HCT116 (cell line): Measurements from ENCODE around the gene TEX2. TPM values are rescaled to one million over a fixed set of nuclear protein-coding genes. Genes with fewer than 3 reads are reported as not detected.

Source experiments
- ATAC-seq: fragments of 200-7000 bp; cut with Tn5 transposase; 2 replicates; pipeline ENCODE4 v1.9.1; 2020; ENCODE audit warnings: mild to moderate bottlenecking, moderate library complexity
- BruUV-seq: library from RNA; stranded (reverse); fragments of 400-500 nt; replicated peaks from 2 replicates; lab custom pipeline; 2021; lab: Mats Ljungman, UMichigan
- CTCF ChIA-PET: fragments of 300-600 bp; sonication (Branson Sonifier 250); formaldehyde crosslinking; loops from one replicate; lab custom pipeline; 2021; ENCODE audit warnings: antibody characterized with exemption; lab: Charles Lee
- POLR2A ChIA-PET: fragments of 300-600, 350-600 bp; sonication (Branson Sonifier 250); formaldehyde crosslinking; loops from one replicate; lab custom pipeline; 2021; ENCODE audit warnings: antibody characterized with exemption; lab: Charles Lee
- RAD21 ChIA-PET, 2 experiments: fragments of 300-600 bp; sonication (Branson Sonifier 250); formaldehyde crosslinking; loops; one replicate each; lab custom pipeline; 2023; ENCODE audit warnings: low total read pairs in 2 of 2; ENCODE audit not compliant: uncharacterized antibody in 2 of 2, unreplicated experiment in 2 of 2, low non-redundant PET in 1 of 2; lab: Charles Lee
- DNase-seq: peaks from one replicate; pipeline ENCODE4 v3.0.0-alpha.2; 2010; ENCODE audit warnings: low read depth, low spot score
- H2AFZ ChIP-seq: fragments of 200-600 bp; shearing (Covaris generic), sonication (generic); 2 replicates; pipeline ENCODE4 v1.6.1; 2017; ENCODE audit warnings: low read depth, mixed run types, mixed read lengths, antibody characterized with exemption, low read length; ENCODE audit not compliant: poor library complexity, severe bottlenecking
- H3K27ac ChIP-seq: 2 replicates; pipeline ENCODE4 v1.5.1; 2012; ENCODE audit warnings: low read depth, low read length
- H3K27me3 ChIP-seq: fragments of 200-600 bp; sonication (generic); 2 replicates; pipeline ENCODE4 v1.6.1; 2016; ENCODE audit warnings: mixed run types, low read length, mixed read lengths; ENCODE audit not compliant: insufficient read depth
- H3K36me3 ChIP-seq, 2 experiments: fragments of 200-500 bp in 1 of 2; fragments of 200-600 bp in 1 of 2; sonication (Bioruptor generic) in 1 of 2; sonication (generic) in 1 of 2; 2 replicates each; pipeline versions ENCODE4 v1.5.1 to v1.6.1; 2014 to 2016; ENCODE audit warnings: low read length in 2 of 2, inconsistent platforms in 1 of 2, mixed read lengths in 1 of 2, mixed run types in 1 of 2; ENCODE audit not compliant: insufficient read depth in 2 of 2, control insufficient read depth in 1 of 2
- H3K4me1 ChIP-seq, 2 experiments: fragments of 200-600 bp in 1 of 2; sonication (generic) in 1 of 2; 2 replicates each; pipeline versions ENCODE4 v1.5.1 to v1.6.1; 2012 to 2017; ENCODE audit warnings: low read length in 2 of 2, inconsistent platforms in 1 of 2, mild to moderate bottlenecking in 1 of 2, mixed read lengths in 1 of 2, mixed run types in 1 of 2, moderate library complexity in 1 of 2; ENCODE audit not compliant: insufficient read depth in 2 of 2, control insufficient read depth in 1 of 2
- H3K4me2 ChIP-seq: fragments of 200-600 bp; sonication (generic); 2 replicates; pipeline ENCODE4 v1.6.1; 2017; ENCODE audit warnings: mixed run types, low read length, mixed read lengths
- H3K4me3 ChIP-seq, 2 experiments: fragments of 200-600 bp in 1 of 2; sonication (generic) in 1 of 2; replicated peaks in 1 of 2; 2 replicates each; pipeline ENCODE4 v1.5.1; 2011 to 2016; ENCODE audit warnings: low read length in 2 of 2, control low read depth in 1 of 2, low read depth in 1 of 2, mild to moderate bottlenecking in 1 of 2, mixed read lengths in 1 of 2, mixed run types in 1 of 2
- H3K79me2 ChIP-seq: fragments of 200-600 bp; sonication (generic); 2 replicates; pipeline ENCODE4 v1.6.1; 2017; ENCODE audit warnings: mild to moderate bottlenecking, mixed run types, low read length, moderate library complexity, mixed read lengths; ENCODE audit not compliant: insufficient read depth
- H3K9ac ChIP-seq: fragments of 200-600 bp; sonication (generic); 2 replicates; pipeline ENCODE4 v1.6.1; 2016; ENCODE audit warnings: low read length, mixed read lengths
- H3K9me2 ChIP-seq: fragments of 200-600 bp; sonication (generic), shearing (Covaris generic); 2 replicates; pipeline ENCODE4 v1.6.1; 2017; ENCODE audit warnings: mixed run types, mild to moderate bottlenecking, moderate library complexity; ENCODE audit not compliant: insufficient read depth
- H3K9me3 ChIP-seq, 2 experiments: fragments of 200-500 bp in 1 of 2; fragments of 200-600 bp in 1 of 2; sonication (Bioruptor generic) in 1 of 2; sonication (generic) in 1 of 2; 2 replicates each; pipeline ENCODE4 v1.6.1; 2014 to 2017; ENCODE audit warnings: low read length in 2 of 2, mixed read lengths in 2 of 2, inconsistent platforms in 1 of 2, low read depth in 1 of 2, mild to moderate bottlenecking in 1 of 2, mixed run types in 1 of 2, moderate library complexity in 1 of 2; ENCODE audit not compliant: control insufficient read depth in 1 of 2, insufficient read depth in 1 of 2
- H4K20me1 ChIP-seq: fragments of 200-600 bp; sonication (generic), shearing (Covaris generic); 2 replicates; pipeline ENCODE4 v1.6.1; 2017; ENCODE audit warnings: mixed run types, mild to moderate bottlenecking, moderate library complexity; ENCODE audit not compliant: insufficient read depth
- CBX3 ChIP-seq: IDR thresholded peaks from 2 replicates; pipeline ENCODE4 v1.6.1; 2012; ENCODE audit warnings: low read depth
- CEBPB ChIP-seq: IDR thresholded peaks from 2 replicates; pipeline ENCODE4 v1.6.1; 2012; ENCODE audit warnings: low read depth
- ELF1 ChIP-seq: IDR thresholded peaks from 2 replicates; pipeline ENCODE4 v1.6.1; 2012; ENCODE audit warnings: low read depth, borderline replicate concordance
- FOSL1 ChIP-seq: IDR thresholded peaks from 2 replicates; pipeline ENCODE4 v1.6.1; 2012; ENCODE audit warnings: low read depth
- MAX ChIP-seq: IDR thresholded peaks from 2 replicates; pipeline ENCODE4 v1.6.1; 2012
- POLR2A ChIP-seq: IDR thresholded peaks from 2 replicates; pipeline ENCODE4 v1.7.0; 2011; ENCODE audit warnings: borderline replicate concordance; ENCODE audit not compliant: insufficient read depth, insufficient read length; ENCODE audit errors: extremely low read depth
- RAD21 ChIP-seq: IDR thresholded peaks from 2 replicates; pipeline ENCODE4 v1.6.1; 2012; ENCODE audit warnings: low read depth, mild to moderate bottlenecking
- ZBTB33 ChIP-seq: IDR thresholded peaks from 2 replicates; pipeline ENCODE4 v1.6.1; 2011; ENCODE audit warnings: mild to moderate bottlenecking, low read length, moderate library complexity; ENCODE audit not compliant: insufficient replicate concordance; ENCODE audit errors: extremely low read depth
- ZNF274 ChIP-seq: fragments of 200-500 bp; sonication (Bioruptor generic); IDR thresholded peaks from 2 replicates; pipeline ENCODE4 v1.6.1; 2014; ENCODE audit warnings: mild to moderate bottlenecking, low read depth, low read length, inconsistent platforms
- intact Hi-C: fragments of 100-400 bp; cut with micrococcal nuclease; formaldehyde crosslinking; loops from 2 replicates; pipeline ENCODE4 v1.10.0; 2022
- total RNA-seq: library from RNA; stranded (reverse); gene quantifications from one replicate; pipeline ENCODE4 v1.2.1, GENCODE V29; 2021; ENCODE audit not compliant: unreplicated experiment
- TF ChIP-seq, protein P1 (sequence below): IDR thresholded peaks from 2 replicates; pipeline ENCODE4 v1.6.1; 2012; ENCODE audit warnings: low read depth

The TEX2 gene
- total RNA-seq, 1 experiment from 2014 or later = 24.6 TPM

- Histone ChIP-seq H3K4me2 (no peak overlapping the region), H3K27me3 (no peaks in the 10 kb centered on the region), H3K36me3 (no peaks in the 10 kb centered on the region), H3K9ac (no peak overlapping the region), H3K9me3 (peaks cover 0 to 9% of the 10 kb centered on the region in 2 experiments; a peak in 1 of 4 replicates), H3K4me1 (no peaks in the 10 kb centered on the region), H3K27ac (no peak overlapping the region), H4K20me1 (no peaks in the 10 kb centered on the region), H3K9me2 (no peaks in the 10 kb centered on the region), H3K79me2 (no peaks in the 10 kb centered on the region), H2AFZ (no peak overlapping the region), H3K4me3 (no peak overlapping the region)
- ATAC-seq (no peak), DNase-seq (no peak)
- ChIA-PET RAD21 (no interaction called here), POLR2A (no interaction called here), CTCF (no interaction called here)
- TF ChIP-seq POLR2A = no peak
- TF ChIP-seq FOSL1 = no peak
- TF ChIP-seq CEBPB = no peak
- TF ChIP-seq MAX = no peak
- TF ChIP-seq RAD21 = no peak
- TF ChIP-seq, protein P1, sequence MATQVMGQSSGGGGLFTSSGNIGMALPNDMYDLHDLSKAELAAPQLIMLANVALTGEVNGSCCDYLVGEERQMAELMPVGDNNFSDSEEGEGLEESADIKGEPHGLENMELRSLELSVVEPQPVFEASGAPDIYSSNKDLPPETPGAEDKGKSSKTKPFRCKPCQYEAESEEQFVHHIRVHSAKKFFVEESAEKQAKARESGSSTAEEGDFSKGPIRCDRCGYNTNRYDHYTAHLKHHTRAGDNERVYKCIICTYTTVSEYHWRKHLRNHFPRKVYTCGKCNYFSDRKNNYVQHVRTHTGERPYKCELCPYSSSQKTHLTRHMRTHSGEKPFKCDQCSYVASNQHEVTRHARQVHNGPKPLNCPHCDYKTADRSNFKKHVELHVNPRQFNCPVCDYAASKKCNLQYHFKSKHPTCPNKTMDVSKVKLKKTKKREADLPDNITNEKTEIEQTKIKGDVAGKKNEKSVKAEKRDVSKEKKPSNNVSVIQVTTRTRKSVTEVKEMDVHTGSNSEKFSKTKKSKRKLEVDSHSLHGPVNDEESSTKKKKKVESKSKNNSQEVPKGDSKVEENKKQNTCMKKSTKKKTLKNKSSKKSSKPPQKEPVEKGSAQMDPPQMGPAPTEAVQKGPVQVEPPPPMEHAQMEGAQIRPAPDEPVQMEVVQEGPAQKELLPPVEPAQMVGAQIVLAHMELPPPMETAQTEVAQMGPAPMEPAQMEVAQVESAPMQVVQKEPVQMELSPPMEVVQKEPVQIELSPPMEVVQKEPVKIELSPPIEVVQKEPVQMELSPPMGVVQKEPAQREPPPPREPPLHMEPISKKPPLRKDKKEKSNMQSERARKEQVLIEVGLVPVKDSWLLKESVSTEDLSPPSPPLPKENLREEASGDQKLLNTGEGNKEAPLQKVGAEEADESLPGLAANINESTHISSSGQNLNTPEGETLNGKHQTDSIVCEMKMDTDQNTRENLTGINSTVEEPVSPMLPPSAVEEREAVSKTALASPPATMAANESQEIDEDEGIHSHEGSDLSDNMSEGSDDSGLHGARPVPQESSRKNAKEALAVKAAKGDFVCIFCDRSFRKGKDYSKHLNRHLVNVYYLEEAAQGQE = no peak
- TF ChIP-seq CBX3 = no peak
- no peak for TF ChIP-seq ZBTB33
- TF ChIP-seq ZNF274 = no peak
- no peak for TF ChIP-seq ELF1
- intact Hi-C loops = no loop called here
- no TSS peak for BruUV-seq
Measured at GRCh38 chr17:64273006-64273405, 9.9 kb upstream of the TEX2 start.
